H1 (cell line): ENCODE results near the gene CD248.
"Not testable (repeated sequence)": the region's sequence is repeated elsewhere in the genome, so short reads cannot be mapped to it uniquely, and the experiment has no call there.

ENCODE experiments used
- BACH1 ChIP-seq: IDR thresholded peaks from 2 replicates; pipeline ENCODE4 v1.6.1; 2012; ENCODE audit warnings: low read length, improper control_type of control experiment
- CHD2 ChIP-seq: IDR thresholded peaks from 2 replicates; pipeline ENCODE4 v1.6.1; 2012; ENCODE audit warnings: low read length, improper control_type of control experiment
- CHD7 ChIP-seq: fragments of 300-600 bp; sonication (generic); IDR thresholded peaks from 2 replicates; pipeline ENCODE4 v1.7.1; 2012; ENCODE audit warnings: low read length, moderate library complexity, mild to moderate bottlenecking, inconsistent platforms; ENCODE audit not compliant: insufficient replicate concordance
- CTCF ChIP-seq, 3 experiments: IDR thresholded peaks; 1 replicate in 2 of 3; 2 replicates in 1 of 3; pipeline versions ENCODE4 v1.5.1 to v1.6.1; 2011; ENCODE audit warnings: low read length in 3 of 3, mild to moderate bottlenecking in 3 of 3, inconsistent platforms in 2 of 3, low read depth in 1 of 3, moderate library complexity in 1 of 3; ENCODE audit not compliant: insufficient read depth in 1 of 3; ENCODE audit errors: control extremely low read depth in 1 of 3
- EZH2 ChIP-seq: fragments of 200-600 bp; sonication (generic); IDR thresholded peaks from 2 replicates; pipeline ENCODE4 v1.7.1; 2012; ENCODE audit warnings: low read depth, mild to moderate bottlenecking, moderate library complexity, low read length, inconsistent platforms; ENCODE audit not compliant: severe bottlenecking
- HDAC2 ChIP-seq, 2 experiments: fragments of 300-600 bp in 1 of 2; sonication (generic) in 1 of 2; IDR thresholded peaks; 2 replicates each; pipeline ENCODE4 v1.6.1; 2011 to 2012; ENCODE audit warnings: low read depth in 2 of 2, low read length in 2 of 2, mild to moderate bottlenecking in 2 of 2, moderate library complexity in 2 of 2, borderline replicate concordance in 1 of 2, inconsistent platforms in 1 of 2
- HDAC6 ChIP-seq: IDR thresholded peaks from one replicate; pipeline ENCODE4 v1.7.1; 2012; ENCODE audit warnings: low read depth, mild to moderate bottlenecking, inconsistent platforms, low read length, moderate library complexity
- POLR2A ChIP-seq, 2 experiments: IDR thresholded peaks; 1 replicate in 1 of 2; 2 replicates in 1 of 2; pipeline ENCODE4 v1.6.1; 2011; ENCODE audit warnings: low read depth in 2 of 2, low read length in 2 of 2, mild to moderate bottlenecking in 2 of 2; ENCODE audit errors: control extremely low read depth in 1 of 2
- POLR2AphosphoS5 ChIP-seq: IDR thresholded peaks from 2 replicates; pipeline ENCODE4 v1.6.1; 2011; ENCODE audit warnings: low read depth, low read length
- RNF2 ChIP-seq: fragments of 200-900, 300-1000 bp; sonication (generic); IDR thresholded peaks from 2 replicates; pipeline ENCODE4 v1.7.1; 2016; ENCODE audit warnings: borderline replicate concordance, low read depth, mild to moderate bottlenecking, antibody characterized with exemption, low read length; ENCODE audit not compliant: poor library complexity, severe bottlenecking; ENCODE audit errors: missing control alignments
- SP1 ChIP-seq: IDR thresholded peaks from 2 replicates; pipeline ENCODE4 v1.6.1; 2011; ENCODE audit warnings: low read depth, low read length
- YY1 ChIP-seq: IDR thresholded peaks from 2 replicates; pipeline ENCODE4 v1.6.1; 2011; ENCODE audit warnings: low read depth, mild to moderate bottlenecking, low read length

GRCh38 chr11:66277064-66277463 is 39.8 kb downstream of the CD248 start:
- TF ChIP-seq HDAC2 (IDR thresholded peaks at IDR 0.05; ENCODE audit: borderline replicate concordance in 1 of 2, low read depth in 2 of 2, low read length in 2 of 2); HDAC6; CTCF (IDR thresholded peaks at IDR 0.05; ENCODE audit: control extremely low read depth in 1 of 3, insufficient read depth in 1 of 3, low read depth in 1 of 3, low read length in 3 of 3); BACH1; POLR2AphosphoS5; EZH2; RNF2; POLR2A (IDR thresholded peaks at IDR 0.05; ENCODE audit: control extremely low read depth in 1 of 2, low read depth in 2 of 2, low read length in 2 of 2); SP1; YY1; CHD7; CHD2: not testable (repeated sequence)
